WTC11 (cell line): ENCODE data around the gene PANK4. TPM values are rescaled to one million over a fixed set of nuclear protein-coding genes. Genes with fewer than 3 reads are reported as not detected.

Experiments
- ATAC-seq: fragments of 200-7000 bp; cut with Tn5 transposase; 2 replicates; pipeline ENCODE4 v1.10.0; 2021; ENCODE audit warnings: mild to moderate bottlenecking, moderate library complexity
- CTCF ChIA-PET: fragments of 300-600 bp; sonication (Branson Sonifier 250); formaldehyde crosslinking; loops from one replicate; lab custom pipeline; 2021; ENCODE audit warnings: antibody characterized with exemption; lab: Charles Lee
- POLR2A ChIA-PET: fragments of 350-600 bp; sonication (Branson Sonifier 250); formaldehyde crosslinking; loops from one replicate; lab custom pipeline; 2021; ENCODE audit warnings: antibody characterized with exemption; lab: Charles Lee
- DNase-seq: peaks from one replicate; pipeline ENCODE4 v3.0.0; 2021; ENCODE audit warnings: low spot score
- H3K27ac Mint-ChIP-seq: 2 replicates; pipeline ENCODE4 v1.8.0; 2021; ENCODE audit warnings: mixed read lengths
- H3K27me3 Mint-ChIP-seq: 2 replicates; pipeline ENCODE4 v1.8.0; 2021; ENCODE audit warnings: low read depth, mild to moderate bottlenecking, moderate library complexity, mixed read lengths
- H3K36me3 Mint-ChIP-seq: 2 replicates; pipeline ENCODE4 v1.8.0; 2021; ENCODE audit warnings: mixed read lengths
- H3K4me1 Mint-ChIP-seq: 2 replicates; pipeline ENCODE4 v1.8.0; 2022; ENCODE audit warnings: mixed read lengths
- H3K4me3 Mint-ChIP-seq: 2 replicates; pipeline ENCODE4 v1.8.0; 2021; ENCODE audit warnings: mild to moderate bottlenecking, moderate library complexity, mixed read lengths
- H3K9me3 Mint-ChIP-seq: 2 replicates; pipeline ENCODE4 v1.8.0; 2021; ENCODE audit warnings: mixed read lengths
- AFF4 ChIP-seq: sonication (generic); formaldehyde crosslinking; IDR thresholded peaks from 2 replicates; pipeline ENCODE4 v1.8.1; 2023; ENCODE audit warnings: mild to moderate bottlenecking, missing genetic modification reagents, borderline replicate concordance
- CTCF ChIP-seq: fragments of 200-600 bp; IDR thresholded peaks from 2 replicates; pipeline ENCODE4 v1.8.0; 2022; ENCODE audit warnings: antibody characterized with exemption
- EMX1 ChIP-seq: fragments of 250-450 bp; sonication (Bioruptor Pico); IDR thresholded peaks from 2 replicates; pipeline ENCODE4 v1.8.0; 2021; ENCODE audit warnings: mild to moderate bottlenecking
- KAT7 ChIP-seq: sonication (generic); formaldehyde crosslinking; IDR thresholded peaks from 2 replicates; pipeline ENCODE4 v1.8.1; 2023; ENCODE audit warnings: missing genetic modification reagents, mild to moderate bottlenecking, borderline replicate concordance
- NFATC4 ChIP-seq: fragments of 250-450 bp; sonication (Bioruptor Pico); IDR thresholded peaks from 2 replicates; pipeline ENCODE4 v1.9.0; 2021; ENCODE audit warnings: mild to moderate bottlenecking
- NR2C2 ChIP-seq: sonication (generic); formaldehyde crosslinking; IDR thresholded peaks from 2 replicates; pipeline ENCODE4 v1.8.0; 2022; ENCODE audit warnings: mild to moderate bottlenecking, missing genetic modification reagents
- PREB ChIP-seq: sonication (generic); formaldehyde crosslinking; IDR thresholded peaks from 2 replicates; pipeline ENCODE4 v1.8.1; 2022; ENCODE audit warnings: mild to moderate bottlenecking, missing genetic modification reagents, moderate library complexity, borderline replicate concordance
- SP1 ChIP-seq: sonication (generic); formaldehyde crosslinking; conservative IDR thresholded peaks from 2 replicates; pipeline ENCODE4 v1.8.1; 2022; ENCODE audit warnings: missing genetic modification reagents
- ZNF219 ChIP-seq: sonication (generic); formaldehyde crosslinking; IDR thresholded peaks from 2 replicates; pipeline ENCODE4 v1.8.0; 2023; ENCODE audit warnings: missing genetic modification reagents, mild to moderate bottlenecking, borderline replicate concordance
- ZNF232 ChIP-seq: sonication (generic); formaldehyde crosslinking; IDR thresholded peaks from 2 replicates; pipeline ENCODE4 v1.8.0; 2022; ENCODE audit warnings: mild to moderate bottlenecking, missing genetic modification reagents
- ZNF396 ChIP-seq: fragments of 250-450 bp; sonication (Bioruptor Pico); IDR thresholded peaks from 2 replicates; pipeline ENCODE4 v1.8.0; 2021; ENCODE audit warnings: mild to moderate bottlenecking, moderate library complexity, borderline replicate concordance
- ZNF423 ChIP-seq: fragments of 250-450 bp; sonication (Bioruptor Pico); IDR thresholded peaks from 2 replicates; pipeline ENCODE4 v2.1.2; 2022; ENCODE audit warnings: mild to moderate bottlenecking, moderate library complexity
- ZNF532 ChIP-seq: fragments of 250-450 bp; sonication (Bioruptor Pico); IDR thresholded peaks from 2 replicates; pipeline ENCODE4 v1.9.0; 2021; ENCODE audit warnings: mild to moderate bottlenecking, borderline replicate concordance
- ZNF671 ChIP-seq: fragments of 250-450 bp; sonication (Bioruptor Pico); IDR thresholded peaks from 2 replicates; pipeline ENCODE4 v1.8.0; 2021; ENCODE audit warnings: mild to moderate bottlenecking
- total RNA-seq: library from RNA; stranded (reverse); gene quantifications from 3 replicates; pipeline ENCODE4 v1.2.3, GENCODE V29; 2021
- TF ChIP-seq, protein P1 (sequence below): sonication (generic); formaldehyde crosslinking; IDR thresholded peaks from 2 replicates; pipeline ENCODE4 v1.8.1; 2022; ENCODE audit warnings: low read depth, missing genetic modification reagents, borderline replicate concordance
- TF ChIP-seq, protein P2 (sequence below): sonication (generic); formaldehyde crosslinking; conservative IDR thresholded peaks from 2 replicates; pipeline ENCODE4 v1.8.1; 2023; ENCODE audit warnings: mild to moderate bottlenecking, low read depth, missing genetic modification reagents, moderate library complexity
- TF ChIP-seq, protein P3 (sequence below): fragments of 250-450 bp; sonication (Bioruptor Pico); IDR thresholded peaks from 2 replicates; pipeline ENCODE4 v1.9.0; 2021; ENCODE audit warnings: mild to moderate bottlenecking

PANK4 gene
- total RNA-seq, 1 experiment from 2014 or later: 52.5 TPM

DNA sequence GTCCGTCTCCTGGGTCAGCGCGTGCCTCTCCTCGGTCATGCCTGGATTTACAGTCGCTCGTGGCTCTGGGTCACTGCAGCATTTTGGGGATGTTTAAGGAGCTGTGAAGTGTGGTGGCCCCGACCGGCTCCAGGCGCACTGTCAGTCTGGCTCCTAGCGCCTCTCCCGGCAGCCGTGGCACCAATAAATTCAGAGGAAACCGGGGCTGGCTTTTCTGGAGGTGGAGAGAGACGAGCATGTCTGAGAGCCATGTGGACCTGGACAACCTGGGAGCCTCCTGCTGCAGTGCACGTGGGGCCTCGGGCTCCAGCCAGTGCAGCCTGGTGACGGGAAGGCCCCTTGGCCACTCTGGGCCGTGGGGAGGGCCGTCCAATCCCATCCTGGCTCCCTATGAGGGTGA is 33.2 kb downstream of the PANK4 start:
- DNase-seq (no peak), ATAC-seq (no peak)
- Mint-ChIP-seq H3K36me3 (peaks cover 5% of the 10 kb centered on the region; the same call in 1 of the 2 replicates), H3K9me3 (peaks cover 8% of the 10 kb centered on the region), H3K27ac (no peak overlapping the region), H3K4me3 (no peak overlapping the region), H3K4me1 (no peaks in the 10 kb centered on the region), H3K27me3 (no peaks in the 10 kb centered on the region; the same call in 1 of the 2 replicates)
- TF ChIP-seq PREB (CRISPR knock-in tag): no peak
- TF ChIP-seq, protein P1, sequence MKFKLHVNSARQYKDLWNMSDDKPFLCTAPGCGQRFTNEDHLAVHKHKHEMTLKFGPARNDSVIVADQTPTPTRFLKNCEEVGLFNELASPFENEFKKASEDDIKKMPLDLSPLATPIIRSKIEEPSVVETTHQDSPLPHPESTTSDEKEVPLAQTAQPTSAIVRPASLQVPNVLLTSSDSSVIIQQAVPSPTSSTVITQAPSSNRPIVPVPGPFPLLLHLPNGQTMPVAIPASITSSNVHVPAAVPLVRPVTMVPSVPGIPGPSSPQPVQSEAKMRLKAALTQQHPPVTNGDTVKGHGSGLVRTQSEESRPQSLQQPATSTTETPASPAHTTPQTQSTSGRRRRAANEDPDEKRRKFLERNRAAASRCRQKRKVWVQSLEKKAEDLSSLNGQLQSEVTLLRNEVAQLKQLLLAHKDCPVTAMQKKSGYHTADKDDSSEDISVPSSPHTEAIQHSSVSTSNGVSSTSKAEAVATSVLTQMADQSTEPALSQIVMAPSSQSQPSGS (CRISPR knock-in tag): no peak
- no peak for TF ChIP-seq ZNF219 (CRISPR knock-in tag)
- no peak for TF ChIP-seq AFF4 (CRISPR knock-in tag)
- TF ChIP-seq KAT7 (CRISPR knock-in tag): no peak
- TF ChIP-seq, protein P2, sequence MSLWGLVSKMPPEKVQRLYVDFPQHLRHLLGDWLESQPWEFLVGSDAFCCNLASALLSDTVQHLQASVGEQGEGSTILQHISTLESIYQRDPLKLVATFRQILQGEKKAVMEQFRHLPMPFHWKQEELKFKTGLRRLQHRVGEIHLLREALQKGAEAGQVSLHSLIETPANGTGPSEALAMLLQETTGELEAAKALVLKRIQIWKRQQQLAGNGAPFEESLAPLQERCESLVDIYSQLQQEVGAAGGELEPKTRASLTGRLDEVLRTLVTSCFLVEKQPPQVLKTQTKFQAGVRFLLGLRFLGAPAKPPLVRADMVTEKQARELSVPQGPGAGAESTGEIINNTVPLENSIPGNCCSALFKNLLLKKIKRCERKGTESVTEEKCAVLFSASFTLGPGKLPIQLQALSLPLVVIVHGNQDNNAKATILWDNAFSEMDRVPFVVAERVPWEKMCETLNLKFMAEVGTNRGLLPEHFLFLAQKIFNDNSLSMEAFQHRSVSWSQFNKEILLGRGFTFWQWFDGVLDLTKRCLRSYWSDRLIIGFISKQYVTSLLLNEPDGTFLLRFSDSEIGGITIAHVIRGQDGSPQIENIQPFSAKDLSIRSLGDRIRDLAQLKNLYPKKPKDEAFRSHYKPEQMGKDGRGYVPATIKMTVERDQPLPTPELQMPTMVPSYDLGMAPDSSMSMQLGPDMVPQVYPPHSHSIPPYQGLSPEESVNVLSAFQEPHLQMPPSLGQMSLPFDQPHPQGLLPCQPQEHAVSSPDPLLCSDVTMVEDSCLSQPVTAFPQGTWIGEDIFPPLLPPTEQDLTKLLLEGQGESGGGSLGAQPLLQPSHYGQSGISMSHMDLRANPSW (CRISPR knock-in tag): no peak
- no peak for TF ChIP-seq ZNF532
- TF ChIP-seq EMX1 (CRISPR knock-in tag): no peak
- TF ChIP-seq CTCF: no peak
- TF ChIP-seq ZNF232 (CRISPR knock-in tag): no peak
- no peak for TF ChIP-seq ZNF396 (CRISPR knock-in tag)
- no peak for TF ChIP-seq ZNF423 (CRISPR knock-in tag)
- TF ChIP-seq SP1 (CRISPR knock-in tag): no peak
- TF ChIP-seq NFATC4 (CRISPR knock-in tag): no peak
- TF ChIP-seq ZNF671 (CRISPR knock-in tag): no peak
- TF ChIP-seq NR2C2 (CRISPR knock-in tag): no peak
- TF ChIP-seq, protein P3, sequence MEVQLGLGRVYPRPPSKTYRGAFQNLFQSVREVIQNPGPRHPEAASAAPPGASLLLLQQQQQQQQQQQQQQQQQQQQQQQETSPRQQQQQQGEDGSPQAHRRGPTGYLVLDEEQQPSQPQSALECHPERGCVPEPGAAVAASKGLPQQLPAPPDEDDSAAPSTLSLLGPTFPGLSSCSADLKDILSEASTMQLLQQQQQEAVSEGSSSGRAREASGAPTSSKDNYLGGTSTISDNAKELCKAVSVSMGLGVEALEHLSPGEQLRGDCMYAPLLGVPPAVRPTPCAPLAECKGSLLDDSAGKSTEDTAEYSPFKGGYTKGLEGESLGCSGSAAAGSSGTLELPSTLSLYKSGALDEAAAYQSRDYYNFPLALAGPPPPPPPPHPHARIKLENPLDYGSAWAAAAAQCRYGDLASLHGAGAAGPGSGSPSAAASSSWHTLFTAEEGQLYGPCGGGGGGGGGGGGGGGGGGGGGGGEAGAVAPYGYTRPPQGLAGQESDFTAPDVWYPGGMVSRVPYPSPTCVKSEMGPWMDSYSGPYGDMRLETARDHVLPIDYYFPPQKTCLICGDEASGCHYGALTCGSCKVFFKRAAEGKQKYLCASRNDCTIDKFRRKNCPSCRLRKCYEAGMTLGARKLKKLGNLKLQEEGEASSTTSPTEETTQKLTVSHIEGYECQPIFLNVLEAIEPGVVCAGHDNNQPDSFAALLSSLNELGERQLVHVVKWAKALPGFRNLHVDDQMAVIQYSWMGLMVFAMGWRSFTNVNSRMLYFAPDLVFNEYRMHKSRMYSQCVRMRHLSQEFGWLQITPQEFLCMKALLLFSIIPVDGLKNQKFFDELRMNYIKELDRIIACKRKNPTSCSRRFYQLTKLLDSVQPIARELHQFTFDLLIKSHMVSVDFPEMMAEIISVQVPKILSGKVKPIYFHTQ: no peak
- CTCF ChIA-PET: no interaction called here
- POLR2A ChIA-PET: no interaction called here
